Neural cell (in vitro differentiated cells): ENCODE measurements around the gene ILRUN. TPM values are rescaled to one million over a fixed set of nuclear protein-coding genes. Genes with fewer than 3 reads are reported as not detected.

Experiments
- H2AFZ ChIP-seq: fragments of 200-600, 300-800 bp; sonication (generic), shearing (Covaris generic); 2 replicates; pipeline ENCODE4 v1.6.0; 2014; ENCODE audit warnings: low read depth, mild to moderate bottlenecking, antibody characterized with exemption, low read length, moderate library complexity
- H3F3A ChIP-seq: fragments of 200-600 bp; shearing (Covaris generic); 2 replicates; pipeline ENCODE4 v1.6.1; 2016; ENCODE audit warnings: mild to moderate bottlenecking, moderate library complexity, mixed read lengths, antibody characterized with exemption, low read length; ENCODE audit not compliant: insufficient read depth, poor library complexity, severe bottlenecking
- H3K27ac ChIP-seq: fragments of 200-600, 300-800 bp; sonication (generic), shearing (Covaris generic); 2 replicates; pipeline ENCODE4 v1.5.1; 2014; ENCODE audit warnings: mild to moderate bottlenecking, low read length, moderate library complexity
- H3K27me3 ChIP-seq: fragments of 300-800, 200-600 bp; sonication (generic), shearing (Covaris generic); 2 replicates; pipeline ENCODE4 v1.6.0; 2014; ENCODE audit warnings: mild to moderate bottlenecking, low read depth, low read length, moderate library complexity; ENCODE audit not compliant: insufficient read depth
- H3K36me3 ChIP-seq: fragments of 300-800, 200-600 bp; sonication (generic), shearing (Covaris generic); 2 replicates; pipeline ENCODE4 v1.5.1; 2014; ENCODE audit warnings: mild to moderate bottlenecking, antibody characterized with exemption, low read length, moderate library complexity; ENCODE audit not compliant: insufficient read depth
- H3K4me2 ChIP-seq: fragments of 300-800, 200-600 bp; sonication (generic), shearing (Covaris generic); 2 replicates; pipeline ENCODE4 v1.6.0; 2014; ENCODE audit warnings: mild to moderate bottlenecking, low read length
- H3K4me3 ChIP-seq: fragments of 300-800, 200-600 bp; sonication (generic), shearing (Covaris generic); 2 replicates; pipeline ENCODE4 v1.5.1; 2014; ENCODE audit warnings: mild to moderate bottlenecking, low read length, moderate library complexity
- H3K79me2 ChIP-seq: fragments of 200-600 bp; shearing (Covaris generic); replicated peaks from 2 replicates; pipeline ENCODE4 v1.6.0; 2014; ENCODE audit warnings: mild to moderate bottlenecking, low read length, moderate library complexity; ENCODE audit not compliant: insufficient read depth
- H3K9ac ChIP-seq: fragments of 300-800, 200-600 bp; sonication (generic), shearing (Covaris generic); 2 replicates; pipeline ENCODE4 v1.6.1; 2016; ENCODE audit warnings: mild to moderate bottlenecking, low read length, mixed read lengths
- H3K9me2 ChIP-seq: fragments of 200-600 bp; shearing (Covaris generic); 2 replicates; pipeline ENCODE4 v1.6.1; 2016; ENCODE audit warnings: mild to moderate bottlenecking, low read length, mixed read lengths; ENCODE audit not compliant: insufficient read depth
- H3K9me3 ChIP-seq: fragments of 200-600, 300-800 bp; sonication (generic), shearing (Covaris generic); 2 replicates; pipeline ENCODE4 v1.6.1; 2016; ENCODE audit warnings: mild to moderate bottlenecking, mixed run types, low read length, moderate library complexity, mixed read lengths
- H4K20me1 ChIP-seq: fragments of 200-600 bp; shearing (Covaris generic); 2 replicates; pipeline ENCODE4 v1.6.1; 2016; ENCODE audit warnings: mild to moderate bottlenecking, mixed run types; ENCODE audit not compliant: insufficient read depth
- EP300 ChIP-seq: fragments of 450-650 bp; conservative IDR thresholded peaks from 2 replicates; pipeline ENCODE4 v1.6.1; 2014; ENCODE audit warnings: antibody characterized with exemption, mild to moderate bottlenecking, moderate library complexity; ENCODE audit not compliant: poor library complexity, severe bottlenecking
- EZH2 ChIP-seq: fragments of 200-600, 300-800 bp; shearing (Covaris generic), sonication (generic); IDR thresholded peaks from 2 replicates; pipeline ENCODE4 v1.6.1; 2014; ENCODE audit warnings: antibody characterized with exemption, low read length, borderline replicate concordance, mild to moderate bottlenecking; ENCODE audit not compliant: insufficient read depth, poor library complexity, severe bottlenecking
- MXI1 ChIP-seq: fragments of 450-650 bp; conservative IDR thresholded peaks from 2 replicates; pipeline ENCODE4 v1.6.1; 2014; ENCODE audit warnings: antibody characterized with exemption, mild to moderate bottlenecking; ENCODE audit not compliant: poor library complexity, severe bottlenecking
- POLR2AphosphoS5 ChIP-seq: IDR thresholded peaks from 2 replicates; pipeline ENCODE4 v1.6.1; 2012
- RAD21 ChIP-seq: fragments of 450-650 bp; conservative IDR thresholded peaks from 2 replicates; pipeline ENCODE4 v1.6.1; 2014; ENCODE audit warnings: antibody characterized with exemption, mild to moderate bottlenecking, moderate library complexity
- SMC3 ChIP-seq: fragments of 450-650 bp; conservative IDR thresholded peaks from 2 replicates; pipeline ENCODE4 v1.6.1; 2014; ENCODE audit warnings: antibody characterized with exemption, mild to moderate bottlenecking, moderate library complexity; ENCODE audit not compliant: poor library complexity
- TAF1 ChIP-seq: IDR thresholded peaks from 2 replicates; pipeline ENCODE4 v1.6.1; 2012; ENCODE audit warnings: low read depth
- polyA plus RNA-seq: library from polyadenylated mRNA; depleted of rRNA; stranded (reverse); fragments of >200 nt; gene quantifications from 2 replicates; pipeline ENCODE4 v1.2.3, GENCODE V29; 2014
- TF ChIP-seq, protein P1 (sequence below): fragments of 450-650 bp; IDR thresholded peaks from 2 replicates; pipeline ENCODE4 v1.5.1; 2014; ENCODE audit warnings: antibody characterized with exemption, mild to moderate bottlenecking, moderate library complexity; ENCODE audit not compliant: poor library complexity, severe bottlenecking
- TF ChIP-seq, protein P2 (sequence below): IDR thresholded peaks from 2 replicates; pipeline ENCODE4 v1.6.1; 2012; ENCODE audit warnings: borderline replicate concordance

ILRUN gene
- polyA plus RNA-seq, 1 donor from 2014 or later = 16.0 TPM

DNA sequence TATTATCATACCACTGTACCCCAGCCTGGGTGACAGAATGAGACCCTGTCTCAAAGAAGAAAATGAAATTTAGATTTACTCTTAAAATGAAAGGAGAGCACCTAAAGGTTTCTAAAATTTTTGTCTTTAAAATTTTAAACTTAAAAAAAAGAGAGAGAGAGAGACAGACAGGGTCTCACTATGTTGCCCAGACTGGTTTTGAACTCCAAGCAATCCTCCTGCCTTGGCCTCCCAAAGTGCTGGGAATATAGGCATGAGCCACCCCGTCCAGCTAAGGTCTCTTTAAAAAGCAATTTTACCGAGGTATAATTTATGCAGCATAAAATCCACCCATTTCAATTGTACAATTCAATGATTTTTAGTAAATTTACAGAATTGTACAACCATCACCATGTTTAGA is 33.2 kb downstream of the ILRUN start:
- H3K4me3 ChIP-seq = no peak overlapping the region
- H3K27ac ChIP-seq = no peak overlapping the region
- TF ChIP-seq RAD21 (no peak), SMC3 (no peak), TAF1 (no peak), POLR2AphosphoS5 (no peak), MXI1 (no peak), EZH2 (no peak), EP300 (no peak)
- TF ChIP-seq, protein P1, sequence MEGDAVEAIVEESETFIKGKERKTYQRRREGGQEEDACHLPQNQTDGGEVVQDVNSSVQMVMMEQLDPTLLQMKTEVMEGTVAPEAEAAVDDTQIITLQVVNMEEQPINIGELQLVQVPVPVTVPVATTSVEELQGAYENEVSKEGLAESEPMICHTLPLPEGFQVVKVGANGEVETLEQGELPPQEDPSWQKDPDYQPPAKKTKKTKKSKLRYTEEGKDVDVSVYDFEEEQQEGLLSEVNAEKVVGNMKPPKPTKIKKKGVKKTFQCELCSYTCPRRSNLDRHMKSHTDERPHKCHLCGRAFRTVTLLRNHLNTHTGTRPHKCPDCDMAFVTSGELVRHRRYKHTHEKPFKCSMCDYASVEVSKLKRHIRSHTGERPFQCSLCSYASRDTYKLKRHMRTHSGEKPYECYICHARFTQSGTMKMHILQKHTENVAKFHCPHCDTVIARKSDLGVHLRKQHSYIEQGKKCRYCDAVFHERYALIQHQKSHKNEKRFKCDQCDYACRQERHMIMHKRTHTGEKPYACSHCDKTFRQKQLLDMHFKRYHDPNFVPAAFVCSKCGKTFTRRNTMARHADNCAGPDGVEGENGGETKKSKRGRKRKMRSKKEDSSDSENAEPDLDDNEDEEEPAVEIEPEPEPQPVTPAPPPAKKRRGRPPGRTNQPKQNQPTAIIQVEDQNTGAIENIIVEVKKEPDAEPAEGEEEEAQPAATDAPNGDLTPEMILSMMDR = no peak
- TF ChIP-seq, protein P2, sequence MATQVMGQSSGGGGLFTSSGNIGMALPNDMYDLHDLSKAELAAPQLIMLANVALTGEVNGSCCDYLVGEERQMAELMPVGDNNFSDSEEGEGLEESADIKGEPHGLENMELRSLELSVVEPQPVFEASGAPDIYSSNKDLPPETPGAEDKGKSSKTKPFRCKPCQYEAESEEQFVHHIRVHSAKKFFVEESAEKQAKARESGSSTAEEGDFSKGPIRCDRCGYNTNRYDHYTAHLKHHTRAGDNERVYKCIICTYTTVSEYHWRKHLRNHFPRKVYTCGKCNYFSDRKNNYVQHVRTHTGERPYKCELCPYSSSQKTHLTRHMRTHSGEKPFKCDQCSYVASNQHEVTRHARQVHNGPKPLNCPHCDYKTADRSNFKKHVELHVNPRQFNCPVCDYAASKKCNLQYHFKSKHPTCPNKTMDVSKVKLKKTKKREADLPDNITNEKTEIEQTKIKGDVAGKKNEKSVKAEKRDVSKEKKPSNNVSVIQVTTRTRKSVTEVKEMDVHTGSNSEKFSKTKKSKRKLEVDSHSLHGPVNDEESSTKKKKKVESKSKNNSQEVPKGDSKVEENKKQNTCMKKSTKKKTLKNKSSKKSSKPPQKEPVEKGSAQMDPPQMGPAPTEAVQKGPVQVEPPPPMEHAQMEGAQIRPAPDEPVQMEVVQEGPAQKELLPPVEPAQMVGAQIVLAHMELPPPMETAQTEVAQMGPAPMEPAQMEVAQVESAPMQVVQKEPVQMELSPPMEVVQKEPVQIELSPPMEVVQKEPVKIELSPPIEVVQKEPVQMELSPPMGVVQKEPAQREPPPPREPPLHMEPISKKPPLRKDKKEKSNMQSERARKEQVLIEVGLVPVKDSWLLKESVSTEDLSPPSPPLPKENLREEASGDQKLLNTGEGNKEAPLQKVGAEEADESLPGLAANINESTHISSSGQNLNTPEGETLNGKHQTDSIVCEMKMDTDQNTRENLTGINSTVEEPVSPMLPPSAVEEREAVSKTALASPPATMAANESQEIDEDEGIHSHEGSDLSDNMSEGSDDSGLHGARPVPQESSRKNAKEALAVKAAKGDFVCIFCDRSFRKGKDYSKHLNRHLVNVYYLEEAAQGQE = no peak

DNA sequence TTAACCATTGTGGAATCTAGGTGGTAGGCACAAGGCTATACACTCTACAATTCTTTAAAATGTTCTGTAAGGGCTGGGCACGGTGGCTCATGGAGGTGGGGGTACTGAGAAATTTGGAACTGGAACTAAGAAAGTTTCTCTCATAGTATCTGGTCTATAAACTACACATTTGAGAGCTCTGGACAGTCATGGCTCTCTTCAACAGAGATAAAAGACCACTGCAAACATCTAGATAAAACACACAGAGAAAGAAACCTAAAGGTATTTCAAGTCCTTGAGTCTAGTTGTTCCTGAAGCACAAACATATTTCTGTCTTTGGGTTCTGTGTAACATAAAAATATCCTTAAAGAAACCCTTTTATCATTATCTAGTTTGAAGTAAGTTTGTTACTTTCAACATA is 35.2 kb downstream of the ILRUN start:
- TF ChIP-seq POLR2AphosphoS5 (no peak), TAF1 (no peak), SMC3 (no peak), EP300 (no peak), EZH2 (no peak), RAD21 (no peak), MXI1 (no peak)
- TF ChIP-seq, protein P2 = no peak
- H3K79me2 ChIP-seq = peaks cover 18% of the 10 kb centered on the region
- no peaks in the 10 kb centered on the region for H3K9me2 ChIP-seq
- H3K9ac ChIP-seq = no peak overlapping the region
- no peak overlapping the region for H3K27ac ChIP-seq
- no peaks in the 10 kb centered on the region for H3F3A ChIP-seq
- H4K20me1 ChIP-seq = no peaks in the 10 kb centered on the region
- no peak overlapping the region for H3K4me2 ChIP-seq
- no peaks in the 10 kb centered on the region for H3K27me3 ChIP-seq
- H3K9me3 ChIP-seq = no peaks in the 10 kb centered on the region
- H2AFZ ChIP-seq = no peak overlapping the region
- H3K36me3 ChIP-seq = no peaks in the 10 kb centered on the region
- H3K4me3 ChIP-seq = no peak overlapping the region

More for the DNA sequence above, 33.2 kb downstream of the ILRUN start:
- Histone ChIP-seq H3K36me3 (no peaks in the 10 kb centered on the region), H3K9me2 (no peaks in the 10 kb centered on the region), H3K27me3 (no peaks in the 10 kb centered on the region), H2AFZ (no peak overlapping the region), H3K79me2 (peaks cover 25% of the 10 kb centered on the region), H3F3A (no peaks in the 10 kb centered on the region), H4K20me1 (no peaks in the 10 kb centered on the region), H3K9ac (no peak overlapping the region), H3K9me3 (no peaks in the 10 kb centered on the region), H3K4me2 (no peak overlapping the region)
